ENCODE data around the gene MFSD2B.

Gene MFSD2B

DNA sequence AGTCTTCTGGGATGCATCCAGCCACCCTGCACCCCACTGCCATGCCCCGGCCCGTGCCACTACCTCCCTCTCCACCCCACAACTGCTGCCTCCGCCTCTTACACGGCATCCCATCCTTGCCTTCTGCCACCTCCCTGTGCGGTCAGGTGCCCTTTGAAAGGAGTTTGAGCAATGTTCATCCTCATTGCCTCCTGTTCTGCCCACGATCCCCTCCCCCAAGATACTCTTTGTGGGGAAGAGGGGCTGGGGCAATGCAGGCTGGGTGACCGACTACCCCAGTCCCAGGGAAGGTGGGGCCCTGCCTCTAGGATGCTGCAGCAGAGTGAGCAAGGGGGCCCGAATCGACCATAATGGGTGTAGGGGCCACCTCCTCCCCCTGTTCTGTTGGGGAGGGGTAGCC is 8.4 kb downstream of the MFSD2B start:
- no peak for DNase-seq (ENCODE audit: low spot score)
- TF ChIP-seq, protein P1, sequence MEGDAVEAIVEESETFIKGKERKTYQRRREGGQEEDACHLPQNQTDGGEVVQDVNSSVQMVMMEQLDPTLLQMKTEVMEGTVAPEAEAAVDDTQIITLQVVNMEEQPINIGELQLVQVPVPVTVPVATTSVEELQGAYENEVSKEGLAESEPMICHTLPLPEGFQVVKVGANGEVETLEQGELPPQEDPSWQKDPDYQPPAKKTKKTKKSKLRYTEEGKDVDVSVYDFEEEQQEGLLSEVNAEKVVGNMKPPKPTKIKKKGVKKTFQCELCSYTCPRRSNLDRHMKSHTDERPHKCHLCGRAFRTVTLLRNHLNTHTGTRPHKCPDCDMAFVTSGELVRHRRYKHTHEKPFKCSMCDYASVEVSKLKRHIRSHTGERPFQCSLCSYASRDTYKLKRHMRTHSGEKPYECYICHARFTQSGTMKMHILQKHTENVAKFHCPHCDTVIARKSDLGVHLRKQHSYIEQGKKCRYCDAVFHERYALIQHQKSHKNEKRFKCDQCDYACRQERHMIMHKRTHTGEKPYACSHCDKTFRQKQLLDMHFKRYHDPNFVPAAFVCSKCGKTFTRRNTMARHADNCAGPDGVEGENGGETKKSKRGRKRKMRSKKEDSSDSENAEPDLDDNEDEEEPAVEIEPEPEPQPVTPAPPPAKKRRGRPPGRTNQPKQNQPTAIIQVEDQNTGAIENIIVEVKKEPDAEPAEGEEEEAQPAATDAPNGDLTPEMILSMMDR (IDR thresholded peaks at IDR 0.05; ENCODE audit: borderline replicate concordance, control extremely low read depth, extremely low read depth, insufficient read depth, missing control alignments) = no peak
- in situ Hi-C loops (cut with MboI; ENCODE audit: low sequenced_read_pairs, unreplicated experiment) = no loop called here

DNA sequence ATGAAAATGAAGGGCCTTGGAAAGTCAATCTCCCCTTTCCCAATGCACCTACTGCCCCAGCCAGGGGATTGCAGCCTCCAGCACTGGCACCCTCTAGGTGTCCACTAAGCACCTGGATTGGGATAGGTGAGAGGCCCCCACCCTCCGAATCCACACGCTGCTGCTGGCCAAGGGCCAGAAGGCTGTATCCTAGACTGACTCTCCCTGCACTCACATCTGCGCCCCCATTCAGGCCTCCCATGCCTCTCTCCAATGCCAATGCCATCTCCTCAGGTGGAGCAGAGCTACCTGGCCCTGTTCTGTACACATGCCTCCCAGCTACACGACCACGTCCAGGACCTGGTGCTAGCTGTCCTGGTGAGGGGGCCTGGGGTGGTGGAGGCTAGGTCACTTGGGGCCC is 9.8 kb downstream of the MFSD2B start:
- in situ Hi-C loops (cut with MboI; ENCODE audit: low sequenced_read_pairs, unreplicated experiment) = no loop called here
- TF ChIP-seq, protein P1 (IDR thresholded peaks at IDR 0.05; ENCODE audit: borderline replicate concordance, control extremely low read depth, extremely low read depth, insufficient read depth, missing control alignments) = no peak
- no peak for DNase-seq (ENCODE audit: low spot score)

DNA sequence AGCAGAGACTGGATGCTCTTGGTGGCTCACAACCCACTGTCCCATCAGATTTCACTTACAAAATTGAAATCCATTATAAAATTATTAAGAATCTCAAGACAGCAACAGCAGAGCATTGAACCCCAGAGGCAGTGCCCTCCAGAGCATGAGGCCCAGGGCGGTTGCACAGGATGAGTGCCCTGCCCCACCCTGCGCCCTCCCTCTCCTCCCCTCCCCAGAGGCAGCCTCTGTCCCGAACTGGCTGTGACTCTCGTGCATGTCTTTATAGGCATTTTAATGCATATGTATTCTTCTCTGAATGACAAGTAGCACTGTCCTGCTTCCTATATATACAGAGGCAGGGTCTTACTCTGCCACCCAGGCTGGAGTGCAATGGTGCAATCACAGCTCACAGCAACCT is 10.4 kb downstream of the MFSD2B start:
- TF ChIP-seq, protein P1 (IDR thresholded peaks at IDR 0.05; ENCODE audit: borderline replicate concordance, control extremely low read depth, extremely low read depth, insufficient read depth, missing control alignments) = no peak
- no peak for DNase-seq (ENCODE audit: low spot score)
- in situ Hi-C loops (cut with MboI; ENCODE audit: low sequenced_read_pairs, unreplicated experiment) = no loop called here

DNA sequence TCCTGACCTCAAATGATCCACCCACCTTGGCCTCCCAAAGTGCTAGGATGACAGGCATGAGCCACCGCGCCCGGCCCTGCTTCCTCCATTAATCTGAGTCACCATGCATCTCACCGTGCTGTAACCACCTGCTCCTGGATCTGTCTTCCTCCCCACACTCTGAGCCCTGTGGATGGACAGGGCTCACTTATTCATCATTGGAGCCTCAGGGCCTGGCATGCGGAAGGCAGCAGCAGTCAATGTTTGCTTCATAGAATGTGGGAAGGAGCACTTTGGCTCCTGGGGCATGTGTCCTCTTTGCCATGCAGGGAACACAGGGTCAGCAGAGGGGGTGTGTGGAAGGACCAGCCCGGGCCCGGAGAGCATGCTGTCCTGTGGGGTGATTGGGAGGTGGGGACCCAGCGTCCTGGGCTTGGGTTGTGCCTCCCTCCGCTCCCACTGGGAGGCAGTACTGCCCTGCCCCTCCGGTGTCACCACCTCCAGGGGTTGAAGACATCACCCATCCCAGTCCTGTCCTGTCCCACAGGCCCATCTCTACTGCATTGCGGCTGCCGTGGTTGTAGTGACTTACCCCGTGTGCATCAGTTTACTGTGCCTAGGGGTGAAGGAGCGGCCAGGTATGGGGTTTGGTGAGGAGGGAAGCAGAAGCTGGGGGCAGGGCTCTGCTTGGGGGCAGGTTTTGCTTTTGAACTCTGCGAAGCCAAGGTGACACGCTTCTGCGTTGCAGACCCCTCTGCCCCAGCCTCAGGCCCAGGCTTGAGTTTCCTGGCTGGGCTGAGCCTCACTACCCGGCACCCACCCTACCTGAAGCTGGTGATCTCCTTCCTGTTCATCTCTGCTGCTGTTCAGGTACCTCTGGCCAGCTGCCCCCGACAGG is 11.5 kb downstream of the MFSD2B start:
- in situ Hi-C loops (cut with MboI; ENCODE audit: low sequenced_read_pairs, unreplicated experiment) = no loop called here
- no peak for DNase-seq (ENCODE audit: low spot score)
- TF ChIP-seq, protein P1 (IDR thresholded peaks at IDR 0.05; ENCODE audit: borderline replicate concordance, control extremely low read depth, extremely low read depth, insufficient read depth, missing control alignments) = peak; percentile 18

DNA sequence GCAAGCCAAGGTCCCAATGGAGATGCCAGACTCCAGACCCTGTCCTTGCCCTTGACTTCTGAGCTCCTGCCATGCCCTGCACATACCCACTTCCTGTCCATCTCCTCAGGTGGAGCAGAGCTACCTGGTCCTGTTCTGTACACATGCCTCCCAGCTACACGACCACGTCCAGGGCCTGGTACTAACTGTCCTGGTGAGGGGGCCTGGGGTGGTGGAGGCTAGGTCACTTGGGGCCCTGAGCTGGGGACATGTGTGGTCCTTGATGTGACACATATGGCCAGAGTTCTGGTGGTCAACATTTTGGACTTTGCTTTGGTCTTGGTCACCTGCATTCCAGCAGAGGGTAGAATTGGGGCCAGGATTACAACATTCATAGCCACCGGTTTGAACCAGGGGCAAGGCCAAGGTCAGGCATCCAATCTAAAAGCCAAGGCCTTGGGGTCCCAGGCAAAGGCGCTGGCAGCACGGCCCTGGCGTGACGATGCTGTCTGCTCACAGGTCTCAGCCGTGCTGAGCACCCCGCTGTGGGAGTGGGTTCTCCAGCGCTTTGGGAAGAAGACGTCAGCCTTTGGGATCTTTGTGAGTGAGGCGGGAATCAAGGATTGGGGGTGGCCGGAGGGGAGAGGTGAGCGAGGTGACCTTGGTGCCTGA is 12.6 kb downstream of the MFSD2B start:
- no peak for DNase-seq (ENCODE audit: low spot score)
- TF ChIP-seq, protein P1 (IDR thresholded peaks at IDR 0.05; ENCODE audit: borderline replicate concordance, control extremely low read depth, extremely low read depth, insufficient read depth, missing control alignments) = no peak
- in situ Hi-C loops (cut with MboI; ENCODE audit: low sequenced_read_pairs, unreplicated experiment) = no loop called here

DNA sequence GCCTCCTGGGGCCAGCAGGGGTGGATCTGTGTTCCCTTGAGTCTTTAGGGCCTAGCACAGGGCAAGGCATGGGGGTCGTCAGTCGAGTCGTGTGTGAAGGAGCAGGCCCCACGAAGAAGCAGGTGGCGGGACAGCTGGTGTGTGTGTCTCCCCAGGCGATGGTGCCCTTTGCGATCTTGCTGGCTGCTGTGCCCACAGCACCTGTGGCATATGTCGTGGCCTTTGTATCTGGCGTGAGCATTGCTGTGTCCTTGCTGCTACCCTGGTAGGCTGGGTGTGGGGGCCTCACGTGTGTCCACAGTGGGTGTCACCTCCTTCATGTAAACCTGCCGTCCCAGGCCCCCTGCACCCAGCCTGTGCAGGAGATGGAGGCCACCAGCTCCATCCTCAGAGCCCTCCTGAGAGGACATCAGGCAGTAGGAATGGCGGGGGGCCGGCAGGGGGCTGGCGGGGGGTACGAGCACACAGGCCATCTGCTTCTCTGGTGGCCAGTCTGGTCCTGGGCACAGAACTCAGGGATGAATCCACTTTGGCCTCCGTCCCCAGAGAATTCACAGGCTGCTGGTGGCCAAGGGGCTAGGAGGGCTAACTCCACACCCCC is 13.2 kb downstream of the MFSD2B start:
- TF ChIP-seq, protein P1 (IDR thresholded peaks at IDR 0.05; ENCODE audit: borderline replicate concordance, control extremely low read depth, extremely low read depth, insufficient read depth, missing control alignments) = no peak
- in situ Hi-C loops (cut with MboI; ENCODE audit: low sequenced_read_pairs, unreplicated experiment) = no loop called here
- no peak for DNase-seq (ENCODE audit: low spot score)
